NCI-H82 (cell line): ENCODE measurements around the gene CFD.

Experiments used
- DNase-seq: peaks from one replicate; lab custom pipeline; 2025; lab: John Stamatoyannopoulos, UW

CFD gene

DNA sequence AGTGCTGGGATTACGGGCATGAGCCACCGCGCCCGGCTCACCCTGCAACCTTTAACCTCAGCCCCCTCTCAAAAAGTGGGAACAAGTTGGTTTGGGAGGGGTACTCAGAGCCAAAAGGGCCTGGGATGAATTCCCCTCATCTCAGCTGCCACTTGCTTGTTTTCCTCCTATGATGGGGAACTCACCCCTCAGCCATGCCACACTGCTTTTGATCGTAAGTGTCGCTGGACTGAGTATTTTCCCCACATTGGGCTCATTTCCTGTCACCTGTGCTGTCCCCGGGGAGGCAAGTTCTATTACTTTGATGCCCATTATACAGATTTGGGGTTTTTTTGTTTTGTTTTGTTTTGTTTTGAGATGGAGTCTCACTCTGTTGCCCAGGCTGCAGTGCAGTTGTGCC lies 47.0 kb downstream of the CFD start:
- DNase-seq = no peak

DNA sequence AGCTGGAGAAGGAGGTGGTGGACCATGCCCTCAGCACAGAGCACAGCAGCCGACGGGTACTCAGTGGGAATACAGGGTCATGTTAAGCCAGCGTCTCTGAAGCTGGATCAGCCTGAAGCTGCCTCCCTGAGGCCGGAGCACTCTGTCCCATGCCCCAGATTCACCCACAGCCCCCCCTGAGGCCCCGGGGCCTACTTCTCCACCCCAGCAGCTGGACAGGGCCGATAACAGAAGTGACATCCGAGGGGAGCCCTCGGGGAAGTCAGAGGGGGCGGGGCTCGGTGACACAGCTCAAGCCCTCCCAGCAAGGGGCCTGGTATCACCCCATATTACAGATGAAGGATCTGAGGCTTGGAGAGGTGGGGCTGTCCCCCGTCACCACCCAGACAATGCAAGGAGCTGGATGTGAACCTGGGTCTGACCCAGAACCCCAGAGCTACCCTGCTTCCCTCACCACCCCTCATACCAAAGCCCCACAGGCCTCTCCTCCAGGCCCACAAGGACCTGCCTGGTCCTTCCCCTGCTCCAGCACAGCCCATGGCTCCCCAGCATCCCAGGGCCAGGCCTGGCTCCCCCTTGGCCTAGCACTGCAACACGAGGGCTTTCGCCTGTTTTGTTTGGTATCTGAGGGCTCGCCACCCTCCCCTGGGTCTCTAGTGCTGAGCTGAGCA lies 47.9 kb downstream of the CFD start:
- DNase-seq = no peak

GRCh38 chr19:911197-912033 lies 52.0 kb downstream of the CFD start:
- no peak for DNase-seq

DNA sequence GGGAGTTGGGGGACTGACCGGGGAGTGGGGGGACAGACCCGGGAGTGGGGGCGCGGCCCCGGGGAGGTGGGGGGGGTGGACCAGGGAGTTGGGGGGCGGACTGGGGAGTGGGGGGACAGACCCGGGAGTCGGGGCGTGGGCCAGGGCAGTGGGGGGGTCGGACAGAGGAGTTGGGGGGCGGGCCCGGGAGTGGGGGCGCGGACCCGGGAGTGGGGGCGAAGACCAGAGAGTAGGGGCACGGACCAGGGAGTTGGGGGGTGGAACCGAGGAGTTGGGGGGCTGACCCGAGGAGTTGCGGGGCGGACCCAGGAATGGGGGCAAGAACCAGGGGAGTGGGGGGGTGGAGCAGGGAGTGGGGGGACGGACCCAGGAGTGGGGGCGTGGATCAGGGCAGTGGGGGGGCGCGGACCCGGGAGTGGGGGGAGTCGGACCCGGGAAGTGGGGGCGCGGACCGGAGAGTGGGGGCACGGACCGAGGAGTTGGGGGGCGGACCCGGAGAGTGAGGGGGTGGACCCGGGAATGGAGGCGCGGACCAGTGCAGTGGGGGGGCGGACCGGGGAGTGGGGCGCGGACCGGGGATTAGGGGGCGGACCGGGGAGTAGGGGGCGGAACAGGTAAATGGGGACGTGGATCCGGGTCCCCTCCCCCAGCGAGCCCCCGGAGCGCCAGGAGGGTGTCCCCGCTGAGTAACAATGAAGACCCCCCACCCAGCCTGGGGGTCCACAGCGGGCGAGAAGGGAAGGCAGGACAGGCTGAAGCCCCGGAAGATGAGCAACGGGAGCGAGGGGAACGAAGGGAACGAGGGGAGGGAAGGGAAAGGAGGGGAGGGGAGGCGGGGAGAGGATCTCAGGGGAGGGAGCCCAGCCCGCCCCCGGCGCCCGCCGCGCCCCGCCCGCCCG lies 53.0 kb downstream of the CFD start:
- DNase-seq = peak; percentile 56
